ENCODE data around the gene DSG4.

GRCh38 chr18:31432316-31432715, 55.7 kb downstream of the DSG4 start:
- TF ChIP-seq, protein P1, sequence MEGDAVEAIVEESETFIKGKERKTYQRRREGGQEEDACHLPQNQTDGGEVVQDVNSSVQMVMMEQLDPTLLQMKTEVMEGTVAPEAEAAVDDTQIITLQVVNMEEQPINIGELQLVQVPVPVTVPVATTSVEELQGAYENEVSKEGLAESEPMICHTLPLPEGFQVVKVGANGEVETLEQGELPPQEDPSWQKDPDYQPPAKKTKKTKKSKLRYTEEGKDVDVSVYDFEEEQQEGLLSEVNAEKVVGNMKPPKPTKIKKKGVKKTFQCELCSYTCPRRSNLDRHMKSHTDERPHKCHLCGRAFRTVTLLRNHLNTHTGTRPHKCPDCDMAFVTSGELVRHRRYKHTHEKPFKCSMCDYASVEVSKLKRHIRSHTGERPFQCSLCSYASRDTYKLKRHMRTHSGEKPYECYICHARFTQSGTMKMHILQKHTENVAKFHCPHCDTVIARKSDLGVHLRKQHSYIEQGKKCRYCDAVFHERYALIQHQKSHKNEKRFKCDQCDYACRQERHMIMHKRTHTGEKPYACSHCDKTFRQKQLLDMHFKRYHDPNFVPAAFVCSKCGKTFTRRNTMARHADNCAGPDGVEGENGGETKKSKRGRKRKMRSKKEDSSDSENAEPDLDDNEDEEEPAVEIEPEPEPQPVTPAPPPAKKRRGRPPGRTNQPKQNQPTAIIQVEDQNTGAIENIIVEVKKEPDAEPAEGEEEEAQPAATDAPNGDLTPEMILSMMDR (IDR thresholded peaks at IDR 0.05; ENCODE audit: low read depth, low read length) = no peak
- no peak for TF ChIP-seq EZH2phosphoT487 (IDR thresholded peaks at IDR 0.05; ENCODE audit: low read depth)

Measured in OCI-LY3 (cell line).